ELF-1 (cell line): ENCODE data around the gene DSPP.
"Not testable (repeated sequence)": the region's sequence is repeated elsewhere in the genome, so short reads cannot be mapped to it uniquely, and the experiment has no call there.

ENCODE experiments used
- DNase-seq: peaks from one replicate; pipeline ENCODE4 v3.0.0-alpha.2; 2016; ENCODE audit warnings: low read depth, low spot score

The DSPP gene

GRCh38 chr4:87608229-87608628 is at the start of gene DSPP:
DSPP (plus strand) TSS chr4:87608529; CDS start chr4:87610909, 2,380 bp downstream.
- DNase-seq = no peak

GRCh38 chr4:87559090-87559837 is 49.1 kb upstream of the DSPP start:
- peak; percentile 57 for DNase-seq

- DNase-seq = no peak
These were observed 47.5 kb upstream of the DSPP start for GRCh38 chr4:87560802-87561201.

- no peak for DNase-seq
These were observed 42.6 kb upstream of the DSPP start for GRCh38 chr4:87565746-87566145.

GRCh38 chr4:87566276-87566675 is 42.1 kb upstream of the DSPP start:
- DNase-seq = no peak

GRCh38 chr4:87567191-87567590 is 41.1 kb upstream of the DSPP start:
- DNase-seq = no peak

- no peak for DNase-seq
These were observed 38.0 kb upstream of the DSPP start for GRCh38 chr4:87570290-87570805.

GRCh38 chr4:87574376-87574775 is 34.0 kb upstream of the DSPP start:
- not testable (repeated sequence) for DNase-seq

GRCh38 chr4:87574996-87575395 is 33.3 kb upstream of the DSPP start:
- DNase-seq = no peak

GRCh38 chr4:87575408-87575807 is 32.9 kb upstream of the DSPP start:
- no peak for DNase-seq

- DNase-seq = no peak
These were observed 32.3 kb upstream of the DSPP start for GRCh38 chr4:87575983-87576382.

- DNase-seq = no peak
These were observed 28.9 kb upstream of the DSPP start for GRCh38 chr4:87579478-87579877.

- no peak for DNase-seq
These were observed 28.3 kb upstream of the DSPP start for GRCh38 chr4:87580057-87580456.

GRCh38 chr4:87584222-87584908 is 24.0 kb upstream of the DSPP start:
- DNase-seq = no peak

- DNase-seq = no peak
These were observed 18.8 kb upstream of the DSPP start for GRCh38 chr4:87589531-87589930.

GRCh38 chr4:87592124-87592523 is 16.2 kb upstream of the DSPP start:
- DNase-seq = no peak

GRCh38 chr4:87601361-87601760 is 7.0 kb upstream of the DSPP start:
- no peak for DNase-seq

GRCh38 chr4:87614292-87614890 is 6.1 kb downstream of the DSPP start:
- DNase-seq = no peak

- no peak for DNase-seq
These were observed 7.9 kb downstream of the DSPP start for GRCh38 chr4:87616268-87616667.

GRCh38 chr4:87620086-87620485 is 11.8 kb downstream of the DSPP start:
- no peak for DNase-seq

GRCh38 chr4:87620491-87620890 is 12.2 kb downstream of the DSPP start:
- DNase-seq = no peak

GRCh38 chr4:87622303-87622702 is 14.0 kb downstream of the DSPP start:
- DNase-seq = no peak

- no peak for DNase-seq
These were observed 16.4 kb downstream of the DSPP start for GRCh38 chr4:87624698-87625097.
